Liver (tissue), 3 donors: ENCODE measurements around the gene GNA15.

Experiments
- CTCF ChIP-seq: fragments of 150-350 bp; IDR thresholded peaks from 2 replicates; pipeline ENCODE4 v1.5.1; 2017; ENCODE audit warnings: improper control_type of control experiment, low read depth, low read length; ENCODE audit not compliant: missing input control
- RAD21 ChIP-seq, 2 donors: IDR thresholded peaks; 2 replicates each; pipeline ENCODE4 v1.6.1; 2016; ENCODE audit warnings: antibody characterized with exemption in 2 of 2, mild to moderate bottlenecking in 2 of 2
- TAF1 ChIP-seq: conservative IDR thresholded peaks from 2 replicates; pipeline ENCODE4 v1.6.1; 2016; ENCODE audit warnings: antibody characterized with exemption, mild to moderate bottlenecking
- YY1 ChIP-seq: IDR thresholded peaks from 2 replicates; pipeline ENCODE4 v1.6.1; 2016; ENCODE audit warnings: antibody characterized with exemption, mild to moderate bottlenecking
- donor health status: healthy.
- donor health status: healthy.

- no peak for TF ChIP-seq TAF1
- no peak for TF ChIP-seq CTCF
- TF ChIP-seq RAD21 (IDR thresholded peaks at IDR 0.05): no peak
- TF ChIP-seq YY1: no peak
These were observed 1.3 kb downstream of the GNA15 start for GRCh38 chr19:3137119-3137518.
